Sigmoid colon (tissue), 7 donors: ENCODE measurements around the gene SNRPD2. TPM values are rescaled to one million over a fixed set of nuclear protein-coding genes. Genes with fewer than 3 reads are reported as not detected.

Experiments
- DNase-seq: peaks from one replicate; pipeline ENCODE4 v3.0.0-alpha.2; 2019
- H3K27ac ChIP-seq, 4 donors: fragments of 200-600 bp; sonication (generic); one replicate each; pipeline ENCODE4 v1.5.1; 2016 to 2019; ENCODE audit warnings: mild to moderate bottlenecking in 1 of 4
- H3K27me3 ChIP-seq, 3 donors: fragments of 200-600 bp; sonication (generic); one replicate each; pipeline ENCODE4 v1.5.1; 2019; ENCODE audit warnings: mild to moderate bottlenecking in 1 of 3
- H3K36me3 ChIP-seq, 4 donors: fragments of 200-600 bp; sonication (generic); one replicate each; pipeline ENCODE4 v1.5.1; 2016 to 2019
- H3K4me1 ChIP-seq, 4 donors: fragments of 200-600 bp; sonication (generic); one replicate each; pipeline ENCODE4 v1.5.1; 2017 to 2019
- H3K4me3 ChIP-seq, 4 donors: fragments of 200-600 bp; sonication (generic); one replicate each; pipeline ENCODE4 v1.5.1; 2017 to 2019; ENCODE audit warnings: mild to moderate bottlenecking in 2 of 4, moderate library complexity in 1 of 4
- H3K9me3 ChIP-seq, 4 donors: fragments of 200-600 bp in 3 of 4; sonication (generic) in 3 of 4; one replicate each; pipeline versions ENCODE4 v1.5.1 to v1.6.1; 2013 to 2019
- EP300 ChIP-seq, 4 donors: sonication (generic); formaldehyde crosslinking; IDR thresholded peaks; one replicate each; pipeline ENCODE4 v1.6.1; 2017; ENCODE audit warnings: antibody characterized with exemption in 4 of 4
- POLR2A ChIP-seq, 2 donors: fragments of 450-650 bp; IDR thresholded peaks; one replicate each; pipeline ENCODE4 v1.6.1; 2016; ENCODE audit warnings: antibody characterized with exemption in 2 of 2, mild to moderate bottlenecking in 2 of 2, moderate library complexity in 2 of 2
- POLR2AphosphoS5 ChIP-seq, 4 donors: sonication (generic); formaldehyde crosslinking; IDR thresholded peaks; one replicate each; pipeline ENCODE4 v1.6.1; 2017; ENCODE audit warnings: antibody characterized with exemption in 4 of 4
- WGBS, 2 donors: extraction: QIAGEN DNeasy Blood & Tissue Kit; methylation state at CpG; one replicate each; pipeline ENCODE4 v1.1.7; 2013; 5-methylcytosine and 5-hydroxymethylcytosine counted together
- intact Hi-C: fragments of 100-400 bp; cut with DNase I; formaldehyde crosslinking; loops from one replicate; pipeline ENCODE4 v1.15.1; 2023
- polyA plus RNA-seq, 3 donors: library from polyadenylated mRNA; stranded (reverse); fragments of 200-250 nt; gene quantifications; one replicate each; pipeline ENCODE4 v1.2.3, GENCODE V29; 2013
- total RNA-seq, 4 donors: library from RNA; depleted of rRNA; stranded (reverse); fragments of >200 nt; gene quantifications; one replicate each; pipeline ENCODE4 v1.1.0, GENCODE V29; 2016
- TF ChIP-seq, protein P1 (sequence below), 4 experiments: fragments of 450-650 bp in 3 of 4; fragments of 200-600 bp in 1 of 4; IDR thresholded peaks; one replicate each; pipeline ENCODE4 v1.5.1; 2016 to 2019; ENCODE audit warnings: antibody characterized with exemption in 4 of 4, mild to moderate bottlenecking in 3 of 4, moderate library complexity in 2 of 4
- donor health status: healthy with polysubstance abuse.
- donor health status: Bipolar disorder and iron deficiency.
- donor health status: healthy.

The SNRPD2 gene
- 100 to 1,000 TPM; 145 to 261 (median 242) TPM for total RNA-seq
- 100 to 1,000 TPM; 271 to 423 (median 382) TPM for polyA plus RNA-seq

DNA sequence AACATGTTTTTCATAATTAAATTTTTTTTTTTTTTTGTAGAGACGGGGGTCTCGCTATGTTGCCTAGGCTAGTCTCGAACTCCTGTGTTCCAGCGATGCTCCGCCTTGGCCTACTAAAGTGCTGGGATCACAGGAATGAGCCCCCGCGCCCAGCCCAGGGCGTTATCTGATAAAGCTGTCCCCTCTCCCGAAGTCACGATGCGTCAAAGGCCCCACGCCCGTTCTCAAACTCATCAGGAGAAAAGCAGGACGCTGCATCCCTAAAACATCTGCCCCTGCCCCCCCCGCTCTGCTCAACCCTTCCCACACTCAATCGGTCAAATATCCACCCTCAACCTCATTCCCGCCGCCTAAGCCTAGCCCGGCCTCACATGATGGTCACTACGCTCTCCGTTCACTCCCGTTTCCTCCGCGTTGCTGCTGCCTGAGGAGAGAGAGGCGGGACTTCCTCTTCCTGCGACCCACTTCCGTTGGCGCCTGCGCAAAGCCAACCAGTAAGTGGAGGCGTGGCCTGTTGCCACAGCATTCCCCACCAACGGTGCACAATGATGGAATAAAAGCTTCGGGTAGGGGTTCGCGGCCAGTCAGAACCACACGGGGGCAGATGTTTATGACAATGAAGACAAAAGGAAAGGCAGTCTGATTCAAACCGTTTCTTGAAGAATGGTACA, at the start of gene SNRPD2:
Gene SNRPD2 (minus strand): TSS at position 438 of the 671 bp plus-strand sequence. CDS start 65 bp downstream, at position 373.
- WGBS, 2 donors: 1% methylated on average over 36 of the region's 36 CpGs
- TF ChIP-seq POLR2AphosphoS5 (IDR thresholded peaks at IDR 0.05) (peak; percentile 96 to 98 (median 97)), POLR2A (IDR thresholded peaks at IDR 0.05) (peak; percentile 88 to 90), EP300 (IDR thresholded peaks at IDR 0.05) (no peak)
- TF ChIP-seq, protein P1, sequence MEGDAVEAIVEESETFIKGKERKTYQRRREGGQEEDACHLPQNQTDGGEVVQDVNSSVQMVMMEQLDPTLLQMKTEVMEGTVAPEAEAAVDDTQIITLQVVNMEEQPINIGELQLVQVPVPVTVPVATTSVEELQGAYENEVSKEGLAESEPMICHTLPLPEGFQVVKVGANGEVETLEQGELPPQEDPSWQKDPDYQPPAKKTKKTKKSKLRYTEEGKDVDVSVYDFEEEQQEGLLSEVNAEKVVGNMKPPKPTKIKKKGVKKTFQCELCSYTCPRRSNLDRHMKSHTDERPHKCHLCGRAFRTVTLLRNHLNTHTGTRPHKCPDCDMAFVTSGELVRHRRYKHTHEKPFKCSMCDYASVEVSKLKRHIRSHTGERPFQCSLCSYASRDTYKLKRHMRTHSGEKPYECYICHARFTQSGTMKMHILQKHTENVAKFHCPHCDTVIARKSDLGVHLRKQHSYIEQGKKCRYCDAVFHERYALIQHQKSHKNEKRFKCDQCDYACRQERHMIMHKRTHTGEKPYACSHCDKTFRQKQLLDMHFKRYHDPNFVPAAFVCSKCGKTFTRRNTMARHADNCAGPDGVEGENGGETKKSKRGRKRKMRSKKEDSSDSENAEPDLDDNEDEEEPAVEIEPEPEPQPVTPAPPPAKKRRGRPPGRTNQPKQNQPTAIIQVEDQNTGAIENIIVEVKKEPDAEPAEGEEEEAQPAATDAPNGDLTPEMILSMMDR (IDR thresholded peaks at IDR 0.05): no peak
- H3K36me3 ChIP-seq: peaks cover 14 to 39% (median 18%) of the 10 kb centered on the region in 4 donors
- H3K27ac ChIP-seq: peak within 1 kb of the TSS; percentile 93 to 95 (median 94)
- DNase-seq: peak; percentile 97
- intact Hi-C loops: loop anchor here (1.0 to 10.0 kb wide), 5 partner anchors 26 to 267 kb away; partner anchors contain the start of genes DMWD, ERCC1 and FBXO46
- peak within 1 kb of the TSS; percentile 62 to 91 (median 82) for H3K4me3 ChIP-seq
- peaks cover 0 to 24% (median 16%) of the 10 kb centered on the region in 4 donors for H3K4me1 ChIP-seq
- H3K9me3 ChIP-seq: no peaks in the 10 kb centered on the region
- H3K27me3 ChIP-seq: no peaks in the 10 kb centered on the region

DNA sequence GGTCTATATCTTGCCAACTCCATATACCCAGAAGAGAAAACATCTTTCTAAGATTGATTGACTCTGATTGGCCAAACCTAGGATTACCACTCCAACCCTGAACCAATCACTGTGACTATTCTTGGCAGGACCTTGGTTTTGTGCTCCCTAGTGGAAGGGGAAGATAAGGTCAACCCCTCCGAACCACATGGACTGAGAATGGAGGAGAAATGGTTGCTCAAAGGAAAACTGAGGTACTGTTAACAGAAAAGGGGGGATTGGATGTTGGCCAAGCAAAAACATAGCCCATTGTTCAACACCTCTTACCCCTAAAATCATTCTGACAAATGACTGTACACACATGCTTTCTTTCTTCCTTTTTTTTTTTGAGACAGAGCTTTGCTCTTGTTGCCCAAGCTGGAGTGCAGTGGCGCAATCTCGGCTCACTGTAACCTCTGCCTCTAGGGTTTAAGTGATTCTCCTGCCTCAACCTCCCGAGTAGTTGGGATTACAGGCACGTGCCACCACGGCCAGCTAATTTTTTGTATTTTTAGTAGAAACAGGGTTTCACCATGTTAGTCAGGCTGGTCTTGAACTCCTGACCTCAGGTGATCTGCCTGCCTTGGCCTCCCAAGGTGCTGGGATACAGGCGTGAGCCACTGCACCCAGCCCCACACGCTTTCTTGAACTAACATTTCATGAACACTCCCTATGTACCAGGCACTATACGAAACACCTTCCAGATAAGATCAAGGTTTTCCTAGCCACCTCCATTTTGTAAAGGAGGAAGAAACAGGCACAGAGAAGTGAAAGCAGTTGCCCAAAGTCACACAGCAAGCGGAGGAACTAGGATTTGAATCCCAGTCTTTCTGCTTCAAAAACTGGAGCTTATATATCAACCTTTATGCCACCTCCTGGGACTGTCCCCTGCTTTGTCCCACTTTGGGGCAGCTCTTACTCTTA, 48.0 kb upstream of the SNRPD2 start:
- DNase-seq: no peak
- no peak overlapping the region for H3K4me3 ChIP-seq
- WGBS, 2 donors: 89 to 91% methylated on average over 10 of the region's 10 CpGs
- no peaks in the 10 kb centered on the region for H3K9me3 ChIP-seq
- no peaks in the 10 kb centered on the region for H3K36me3 ChIP-seq
- TF ChIP-seq POLR2A (IDR thresholded peaks at IDR 0.05): no peak
- no peak for TF ChIP-seq POLR2AphosphoS5 (IDR thresholded peaks at IDR 0.05)
- TF ChIP-seq, protein P1 (IDR thresholded peaks at IDR 0.05): no peak
- TF ChIP-seq EP300 (IDR thresholded peaks at IDR 0.05): no peak
- no peaks in the 10 kb centered on the region for H3K27me3 ChIP-seq
- H3K27ac ChIP-seq: no peak overlapping the region
- intact Hi-C loops: no loop called here
- H3K4me1 ChIP-seq: no peaks in the 10 kb centered on the region

DNA sequence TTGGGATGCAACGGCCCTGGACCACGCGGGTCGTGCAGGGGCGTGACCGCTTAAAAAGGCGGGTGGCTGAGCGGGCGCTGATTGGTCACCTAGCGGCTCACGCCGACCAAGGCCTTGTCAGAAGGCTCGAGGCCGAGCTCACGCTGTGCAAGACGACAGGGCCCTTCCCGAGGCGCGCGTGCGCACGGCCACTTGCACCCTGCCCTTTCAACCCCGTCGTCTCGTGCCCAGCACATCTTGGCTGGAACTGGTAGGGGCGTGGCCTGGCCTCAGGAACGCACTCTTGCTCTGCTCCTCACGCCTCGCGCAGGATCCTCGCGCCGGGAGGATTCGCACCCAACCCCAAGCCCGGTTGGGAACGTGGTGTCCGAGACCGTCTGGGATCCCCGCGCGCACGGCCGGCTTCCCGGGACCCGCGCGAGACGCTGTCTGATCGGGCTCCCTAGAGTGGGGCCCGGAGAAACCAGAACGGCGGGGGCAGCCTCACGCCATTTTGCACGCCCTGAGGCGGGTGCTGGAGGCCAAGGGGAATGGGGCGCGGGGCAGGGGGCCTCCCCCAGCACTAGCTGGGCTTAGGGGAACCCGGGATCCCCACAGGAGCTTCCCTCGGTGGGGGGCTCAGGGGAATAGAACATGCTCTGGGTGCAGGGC, 41.5 kb upstream of the SNRPD2 start, which contains the start of gene MEIOSIN:
Gene MEIOSIN (plus strand): TSS at position 280 of the 651 bp plus-strand sequence. CDS start 1,938 bp downstream, outside the sequence.
- DNase-seq: no peak
- intact Hi-C loops: no loop called here
- WGBS, 2 donors: 95% methylated on average over 59 of the region's 59 CpGs
- Histone ChIP-seq H3K27me3 (no peaks in the 10 kb centered on the region), H3K9me3 (no peaks in the 10 kb centered on the region), H3K4me1 (peaks cover 0 to 23% (median 17%) of the 10 kb centered on the region in 4 donors), H3K27ac (no peak within 1 kb of the TSS), H3K36me3 (no peaks in the 10 kb centered on the region), H3K4me3 (no peak within 1 kb of the TSS)
- TF ChIP-seq POLR2AphosphoS5 (IDR thresholded peaks at IDR 0.05) (no peak), EP300 (IDR thresholded peaks at IDR 0.05) (no peak), POLR2A (IDR thresholded peaks at IDR 0.05) (no peak)
- TF ChIP-seq, protein P1 (IDR thresholded peaks at IDR 0.05): no peak
